Endothelial cell of umbilical vein (primary cell): Measurements from ENCODE around the gene CACNB4. TPM values are rescaled to one million over a fixed set of nuclear protein-coding genes. Genes with fewer than 3 reads are reported as not detected.

ENCODE experiments used
- BruUV-seq: library from RNA; stranded (reverse); fragments of 400-500 nt; replicated peaks from 2 replicates; lab custom pipeline; 2021; lab: Mats Ljungman, UMichigan
- CTCF ChIA-PET: fragments of 300-600, 350-600 bp; sonication (Branson Sonifier 250); formaldehyde crosslinking; loops from one replicate; lab custom pipeline; 2021; ENCODE audit warnings: antibody characterized with exemption, inconsistent platforms; lab: Charles Lee
- POLR2A ChIA-PET: fragments of 300-600, 350-600 bp; sonication (Branson Sonifier 250); formaldehyde crosslinking; loops from one replicate; lab custom pipeline; 2021; ENCODE audit warnings: antibody characterized with exemption, inconsistent platforms; lab: Charles Lee
- DNase-seq: peaks from one replicate; pipeline ENCODE4 v3.0.0-alpha.2; 2011; ENCODE audit warnings: low read depth, low spot score
- FAIRE-seq: peaks from 2 replicates; lab custom pipeline; 2011; peaks lifted over from hg19 to GRCh38; lab: Jason Lieb, UNC
- H2AFZ ChIP-seq: 2 replicates; pipeline ENCODE4 v1.6.0; 2012; ENCODE audit warnings: low read depth, low read length, control low read depth, inconsistent platforms
- H3K27ac ChIP-seq: 2 replicates; pipeline ENCODE4 v1.5.1; 2011; ENCODE audit warnings: low read depth, mild to moderate bottlenecking, control low read depth, low read length, moderate library complexity; ENCODE audit not compliant: insufficient read depth
- H3K27me3 ChIP-seq, 2 experiments: 2 replicates each; pipeline versions ENCODE4 v1.6.0 to v1.6.1; 2011; ENCODE audit warnings: low read length in 2 of 2, mixed read lengths in 1 of 2; ENCODE audit not compliant: control insufficient read depth in 2 of 2, insufficient read depth in 2 of 2
- H3K36me3 ChIP-seq, 2 experiments: 2 replicates in 1 of 2; 3 replicates in 1 of 2; pipeline ENCODE4 v1.5.1; 2011; ENCODE audit warnings: low read length in 2 of 2, mild to moderate bottlenecking in 1 of 2, moderate library complexity in 1 of 2; ENCODE audit not compliant: control insufficient read depth in 2 of 2, insufficient read depth in 2 of 2; ENCODE audit errors: extremely low read depth in 1 of 2
- H3K4me1 ChIP-seq: 3 replicates; pipeline ENCODE4 v1.5.1; 2011; ENCODE audit warnings: mild to moderate bottlenecking, low read length; ENCODE audit not compliant: control insufficient read depth, insufficient read depth; ENCODE audit errors: extremely low read depth
- H3K4me2 ChIP-seq: 2 replicates; pipeline ENCODE4 v1.6.1; 2011; ENCODE audit warnings: low read length, control low read depth, mixed read lengths; ENCODE audit not compliant: insufficient read depth
- H3K4me3 ChIP-seq, 3 experiments: fragments of 200-600 bp in 1 of 3; sonication (generic), shearing (Covaris generic) in 1 of 3; replicated peaks in 1 of 3; 2 replicates each; pipeline ENCODE4 v1.5.1; 2011 to 2016; ENCODE audit warnings: control low read depth in 3 of 3, low read length in 3 of 3, mild to moderate bottlenecking in 2 of 3, inconsistent platforms in 1 of 3, low read depth in 1 of 3, moderate library complexity in 1 of 3; ENCODE audit not compliant: insufficient read depth in 1 of 3
- H3K79me2 ChIP-seq: 2 replicates; pipeline ENCODE4 v1.6.0; 2012; ENCODE audit warnings: low read length, inconsistent platforms; ENCODE audit not compliant: control insufficient read depth, insufficient read depth
- H3K9ac ChIP-seq: replicated peaks from 2 replicates; pipeline ENCODE3; 2011; ENCODE audit warnings: low read length, control low read depth; ENCODE audit not compliant: insufficient read depth; ENCODE audit errors: extremely low read depth
- H3K9me1 ChIP-seq: replicated peaks from 3 replicates; pipeline ENCODE4 v1.6.0; 2011; ENCODE audit warnings: mild to moderate bottlenecking, low read length; ENCODE audit not compliant: control insufficient read depth, insufficient read depth; ENCODE audit errors: extremely low read depth
- H3K9me3 ChIP-seq: replicated peaks from 2 replicates; pipeline ENCODE4 v1.5.1; 2012; ENCODE audit warnings: low read length, inconsistent platforms; ENCODE audit not compliant: control insufficient read depth, insufficient read depth
- H4K20me1 ChIP-seq: replicated peaks from 2 replicates; pipeline ENCODE3; 2011; ENCODE audit warnings: mild to moderate bottlenecking, low read length; ENCODE audit not compliant: control insufficient read depth, insufficient read depth; ENCODE audit errors: extremely low read depth
- EZH2 ChIP-seq: IDR thresholded peaks from 2 replicates; pipeline ENCODE4 v1.6.1; 2012; ENCODE audit warnings: borderline replicate concordance, low read depth, mild to moderate bottlenecking, moderate library complexity, low read length, inconsistent platforms; ENCODE audit not compliant: severe bottlenecking
- FOS ChIP-seq: IDR thresholded peaks from 2 replicates; pipeline ENCODE4 v1.6.1; 2011; ENCODE audit warnings: mild to moderate bottlenecking, low read length, moderate library complexity, borderline replicate concordance; ENCODE audit not compliant: insufficient read depth
- GATA2 ChIP-seq: IDR thresholded peaks from 2 replicates; pipeline ENCODE4 v1.7.0; 2011; ENCODE audit warnings: low read depth, mild to moderate bottlenecking, moderate library complexity, mixed read lengths, low read length; ENCODE audit not compliant: insufficient read length, insufficient read depth
- JUN ChIP-seq: IDR thresholded peaks from 2 replicates; pipeline ENCODE4 v1.6.1; 2011; ENCODE audit warnings: borderline replicate concordance, low read depth; ENCODE audit not compliant: insufficient read length, insufficient read depth
- MYC ChIP-seq: IDR thresholded peaks from one replicate; pipeline ENCODE4 v1.6.1; 2011; ENCODE audit warnings: mild to moderate bottlenecking, low read depth, low read length
- POLR2A ChIP-seq: IDR thresholded peaks from 2 replicates; pipeline ENCODE4 v1.6.1; 2012; ENCODE audit warnings: low read depth, mild to moderate bottlenecking, control low read depth, low read length
- POLR2AphosphoS5 ChIP-seq: IDR thresholded peaks from 2 replicates; pipeline ENCODE4 v1.6.1; 2012; ENCODE audit warnings: low read depth, mild to moderate bottlenecking, control low read depth, low read length, moderate library complexity; ENCODE audit not compliant: insufficient read depth
- dilution Hi-C: fragments of 300-500 bp; cut with MboI; formaldehyde crosslinking; loops from one replicate; pipeline ENCODE4 v1.15.0; 2019; ENCODE audit warnings: low sequenced_read_pairs; ENCODE audit not compliant: extremely low pct_ligation_motif_present
- intact Hi-C: fragments of 100-400 bp; cut with micrococcal nuclease; formaldehyde crosslinking; loops from one replicate; pipeline ENCODE4 v1.10.0; 2022
- polyA plus RNA-seq, 4 experiments: library from polyadenylated mRNA; depleted of rRNA in 3 of 4; stranded (reverse) in 3 of 4; unstranded in 1 of 4; fragments of >200 nt; gene quantifications; 2 replicates each; pipeline versions ENCODE4 v1.2.1 to v1.2.3, GENCODE V29; 2011 to 2012; ENCODE audit warnings: missing spikeins in 1 of 4
- total RNA-seq: library from RNA; stranded (reverse); gene quantifications from 2 replicates; pipeline ENCODE4 v1.2.3, GENCODE V29; 2021
- TF ChIP-seq, protein P1 (sequence below), 2 donors: IDR thresholded peaks; 1 replicate in 1 of 2; 2 replicates in 1 of 2; pipeline ENCODE4 v1.5.1; 2011; ENCODE audit warnings: low read length in 2 of 2, mild to moderate bottlenecking in 2 of 2, moderate library complexity in 2 of 2, control low read depth in 1 of 2, inconsistent platforms in 1 of 2, low read depth in 1 of 2; ENCODE audit not compliant: insufficient read depth in 1 of 2; ENCODE audit errors: extremely low read depth in 1 of 2
- TF ChIP-seq, protein P2 (sequence below): IDR thresholded peaks from 2 replicates; pipeline ENCODE4 v1.6.1; 2011; ENCODE audit not compliant: insufficient read depth, insufficient read length

Gene CACNB4
- total and polyA plus RNA-seq, 2 donors (not counting 3 experiments of a cell fraction or from before 2014, with no cell fraction given): 0.23 to 0.58 TPM

DNA sequence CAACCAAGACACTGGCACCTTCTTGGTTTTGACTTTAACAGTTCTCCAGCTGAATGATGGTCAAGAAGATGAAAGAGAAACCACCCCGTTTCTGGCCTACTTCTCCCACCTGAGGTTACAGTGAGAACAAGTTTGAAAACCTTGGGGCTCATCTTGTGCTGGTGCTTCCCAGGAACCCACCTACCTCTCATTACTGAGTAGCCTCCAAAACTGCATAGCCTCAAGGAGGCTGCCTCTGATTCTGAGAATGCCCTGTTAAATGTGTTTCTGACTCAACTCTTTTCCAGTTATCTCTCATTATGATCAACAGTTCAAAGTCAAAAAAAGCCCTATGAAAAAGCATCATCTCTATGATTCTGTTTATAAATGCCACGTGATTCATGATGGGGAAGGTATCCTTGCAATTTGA lies 121.9 kb downstream of the CACNB4 start:
- FAIRE-seq: no peak
- POLR2A ChIA-PET: no interaction called here

More for the DNA sequence above, 121.9 kb downstream of the CACNB4 start:
- Histone ChIP-seq H3K4me3 (no peak overlapping the region), H3K9me3 (no peaks in the 10 kb centered on the region), H3K9me1 (no peaks in the 10 kb centered on the region), H3K27ac (no peak overlapping the region), H3K4me2 (no peak overlapping the region), H3K79me2 (no peaks in the 10 kb centered on the region), H3K27me3 (peaks cover 4 to 14% of the 10 kb centered on the region in 2 experiments), H2AFZ (no peak overlapping the region), H4K20me1 (no peaks in the 10 kb centered on the region), H3K4me1 (no peaks in the 10 kb centered on the region), H3K9ac (no peak overlapping the region), H3K36me3 (no peaks in the 10 kb centered on the region)
- no peak for TF ChIP-seq MYC
- TF ChIP-seq FOS: no peak
- TF ChIP-seq POLR2A: no peak
- TF ChIP-seq, protein P1, sequence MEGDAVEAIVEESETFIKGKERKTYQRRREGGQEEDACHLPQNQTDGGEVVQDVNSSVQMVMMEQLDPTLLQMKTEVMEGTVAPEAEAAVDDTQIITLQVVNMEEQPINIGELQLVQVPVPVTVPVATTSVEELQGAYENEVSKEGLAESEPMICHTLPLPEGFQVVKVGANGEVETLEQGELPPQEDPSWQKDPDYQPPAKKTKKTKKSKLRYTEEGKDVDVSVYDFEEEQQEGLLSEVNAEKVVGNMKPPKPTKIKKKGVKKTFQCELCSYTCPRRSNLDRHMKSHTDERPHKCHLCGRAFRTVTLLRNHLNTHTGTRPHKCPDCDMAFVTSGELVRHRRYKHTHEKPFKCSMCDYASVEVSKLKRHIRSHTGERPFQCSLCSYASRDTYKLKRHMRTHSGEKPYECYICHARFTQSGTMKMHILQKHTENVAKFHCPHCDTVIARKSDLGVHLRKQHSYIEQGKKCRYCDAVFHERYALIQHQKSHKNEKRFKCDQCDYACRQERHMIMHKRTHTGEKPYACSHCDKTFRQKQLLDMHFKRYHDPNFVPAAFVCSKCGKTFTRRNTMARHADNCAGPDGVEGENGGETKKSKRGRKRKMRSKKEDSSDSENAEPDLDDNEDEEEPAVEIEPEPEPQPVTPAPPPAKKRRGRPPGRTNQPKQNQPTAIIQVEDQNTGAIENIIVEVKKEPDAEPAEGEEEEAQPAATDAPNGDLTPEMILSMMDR (IDR thresholded peaks at IDR 0.05; ENCODE audit: extremely low read depth in 1 of 2, insufficient read depth in 1 of 2, low read depth in 1 of 2, low read length in 2 of 2): no peak
- TF ChIP-seq, protein P2, sequence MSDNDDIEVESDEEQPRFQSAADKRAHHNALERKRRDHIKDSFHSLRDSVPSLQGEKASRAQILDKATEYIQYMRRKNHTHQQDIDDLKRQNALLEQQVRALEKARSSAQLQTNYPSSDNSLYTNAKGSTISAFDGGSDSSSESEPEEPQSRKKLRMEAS: no peak
- TF ChIP-seq EZH2: no peak
- TF ChIP-seq JUN: no peak
- TF ChIP-seq POLR2AphosphoS5: no peak
- TF ChIP-seq GATA2: no peak
- dilution Hi-C loops (no loop called here), intact Hi-C loops (no loop called here)
- no TSS peak for BruUV-seq
- CTCF ChIA-PET: interaction anchor here (1.0 to 1.2 kb wide), 3 partner anchors 22 to 49 kb away, joined by 3 to 4 read pairs (median 4); no protein-coding TSS in a partner anchor
- DNase-seq: no peak
